Activated CD8-positive, alpha-beta memory T cell treated with anti-CD3 and anti-CD28 coated beads, Interleukin-2, amount 50 U/mL, for 1 hour (primary cell): ENCODE data around the gene PHETA2.
"Not testable (repeated sequence)": the region's sequence is repeated elsewhere in the genome, so short reads cannot be mapped to it uniquely, and the experiment has no call there.

ENCODE experiments used
- DNase-seq: peaks from one replicate; pipeline ENCODE4 v3.0.0-alpha.2; 2020; ENCODE audit errors: extremely low read depth

The PHETA2 gene

GRCh38 chr22:42069801-42070516 lies 4.1 kb upstream of the PHETA2 start:
- DNase-seq = no peak

- peak; percentile 58 for DNase-seq
Measured at GRCh38 chr22:42070517-42071422, 3.3 kb upstream of the PHETA2 start, which contains the start of gene NAGA. Gene NAGA (minus strand): TSS chr22:42070812. CDS start chr22:42070297, 515 bp downstream.

- DNase-seq = not testable (repeated sequence)
Measured at GRCh38 chr22:42071508-42071907, 2.5 kb upstream of the PHETA2 start.

GRCh38 chr22:42072606-42073330 lies 1.3 kb upstream of the PHETA2 start:
- DNase-seq = no peak

- DNase-seq = no peak
Measured at GRCh38 chr22:42073621-42074041, 417 bp upstream of the PHETA2 start.

GRCh38 chr22:42074846-42075676 lies 1.0 kb downstream of the PHETA2 start:
- DNase-seq = no peak

GRCh38 chr22:42076764-42077485 lies 2.9 kb downstream of the PHETA2 start:
- no peak for DNase-seq

GRCh38 chr22:42077486-42078125 lies 3.6 kb downstream of the PHETA2 start:
- DNase-seq = no peak

- no peak for DNase-seq
Measured at GRCh38 chr22:42078469-42079318, 4.6 kb downstream of the PHETA2 start.

- peak; percentile 99 for DNase-seq
Measured at GRCh38 chr22:42079319-42080251, 5.5 kb downstream of the PHETA2 start, which contains the start of gene SMDT1. Gene SMDT1 (plus strand): TSS chr22:42079700. CDS start chr22:42079769, 69 bp downstream.

GRCh38 chr22:42080287-42080686 lies 6.2 kb downstream of the PHETA2 start:
- no peak for DNase-seq

GRCh38 chr22:42083119-42083518 lies 9.1 kb downstream of the PHETA2 start:
- no peak for DNase-seq

- DNase-seq = no peak
Measured at GRCh38 chr22:42084874-42085273, 10.8 kb downstream of the PHETA2 start.

- DNase-seq = no peak
Measured at GRCh38 chr22:42086051-42086450, 12.0 kb downstream of the PHETA2 start.

- peak; percentile 98 for DNase-seq
Measured at GRCh38 chr22:42090596-42091454, 16.8 kb downstream of the PHETA2 start, which contains the start of gene NDUFA6. Gene NDUFA6 (minus strand): TSS chr22:42090772. CDS start chr22:42090744, 28 bp downstream.

- no peak for DNase-seq
Measured at GRCh38 chr22:42091455-42091782, 17.4 kb downstream of the PHETA2 start.

- DNase-seq = no peak
Measured at GRCh38 chr22:42101199-42101598, 27.2 kb downstream of the PHETA2 start.
